SK-N-SH treated with all-trans-retinoic acid at 6 μM for 48 hours (cell line): ENCODE data around the gene TAOK1.

ENCODE experiments used
- BACH2 ChIP-seq: fragments of 250-450 bp; sonication (Bioruptor Pico); IDR thresholded peaks from 2 replicates; pipeline ENCODE4 v1.9.0; 2021; ENCODE audit warnings: mild to moderate bottlenecking, borderline replicate concordance
- CSDC2 ChIP-seq: fragments of 250-450 bp; sonication (Bioruptor Pico); IDR thresholded peaks from 2 replicates; pipeline ENCODE4 v1.5.0; 2020; ENCODE audit warnings: mild to moderate bottlenecking, moderate library complexity
- OSR1 ChIP-seq: fragments of 250-450 bp; sonication (Bioruptor Pico); IDR thresholded peaks from 2 replicates; pipeline ENCODE4 v1.8.0; 2022; ENCODE audit warnings: moderate library complexity, mild to moderate bottlenecking, inconsistent platforms
- RARB ChIP-seq: fragments of 250-450 bp; sonication (Bioruptor Pico); IDR thresholded peaks from 2 replicates; pipeline ENCODE4 v1.8.0; 2021; ENCODE audit warnings: mild to moderate bottlenecking, moderate library complexity
- ZNF8 ChIP-seq: fragments of 450-650 bp; formaldehyde crosslinking; IDR thresholded peaks from 2 replicates; pipeline ENCODE4 v1.5.0; 2020; ENCODE audit warnings: mild to moderate bottlenecking, moderate library complexity
- TF ChIP-seq, protein P1 (sequence below): fragments of 250-450 bp; sonication (Bioruptor Pico); IDR thresholded peaks from 2 replicates; pipeline ENCODE4 v1.5.1; 2020; ENCODE audit warnings: low read depth, mild to moderate bottlenecking, moderate library complexity
- TF ChIP-seq, protein P2 (sequence below): fragments of 250-450 bp; sonication (Bioruptor Pico); IDR thresholded peaks from 2 replicates; pipeline ENCODE4 v1.8.0; 2020; ENCODE audit warnings: mild to moderate bottlenecking, moderate library complexity, borderline replicate concordance

DNA sequence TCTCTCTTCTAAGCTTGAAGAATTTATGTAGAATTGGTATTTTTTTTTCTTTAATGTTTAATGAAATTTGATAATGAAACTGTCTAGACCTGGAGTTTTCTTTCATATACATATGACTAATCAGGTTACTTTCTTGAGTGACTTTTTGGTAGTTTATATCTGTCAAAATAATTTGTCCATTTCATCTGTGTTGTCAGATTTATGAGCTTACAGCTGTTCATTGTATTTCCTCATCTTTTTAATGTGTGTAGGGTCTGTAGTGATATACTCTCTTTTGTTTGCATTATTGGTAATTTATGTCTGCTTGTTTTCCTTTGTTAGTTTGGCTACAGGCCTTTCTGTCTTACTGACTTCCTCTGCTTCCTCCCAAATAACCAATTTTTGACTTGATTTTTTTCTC is 55.7 kb downstream of the TAOK1 start:
- TF ChIP-seq RARB (CRISPR knock-in tag) (no peak), BACH2 (no peak), ZNF8 (CRISPR knock-in tag) (no peak), CSDC2 (no peak), OSR1 (CRISPR knock-in tag) (no peak)
- TF ChIP-seq, protein P1, sequence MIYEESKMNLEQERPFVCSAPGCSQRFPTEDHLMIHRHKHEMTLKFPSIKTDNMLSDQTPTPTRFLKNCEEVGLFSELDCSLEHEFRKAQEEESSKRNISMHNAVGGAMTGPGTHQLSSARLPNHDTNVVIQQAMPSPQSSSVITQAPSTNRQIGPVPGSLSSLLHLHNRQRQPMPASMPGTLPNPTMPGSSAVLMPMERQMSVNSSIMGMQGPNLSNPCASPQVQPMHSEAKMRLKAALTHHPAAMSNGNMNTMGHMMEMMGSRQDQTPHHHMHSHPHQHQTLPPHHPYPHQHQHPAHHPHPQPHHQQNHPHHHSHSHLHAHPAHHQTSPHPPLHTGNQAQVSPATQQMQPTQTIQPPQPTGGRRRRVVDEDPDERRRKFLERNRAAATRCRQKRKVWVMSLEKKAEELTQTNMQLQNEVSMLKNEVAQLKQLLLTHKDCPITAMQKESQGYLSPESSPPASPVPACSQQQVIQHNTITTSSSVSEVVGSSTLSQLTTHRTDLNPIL (CRISPR knock-in tag), result no peak
- TF ChIP-seq, protein P2, sequence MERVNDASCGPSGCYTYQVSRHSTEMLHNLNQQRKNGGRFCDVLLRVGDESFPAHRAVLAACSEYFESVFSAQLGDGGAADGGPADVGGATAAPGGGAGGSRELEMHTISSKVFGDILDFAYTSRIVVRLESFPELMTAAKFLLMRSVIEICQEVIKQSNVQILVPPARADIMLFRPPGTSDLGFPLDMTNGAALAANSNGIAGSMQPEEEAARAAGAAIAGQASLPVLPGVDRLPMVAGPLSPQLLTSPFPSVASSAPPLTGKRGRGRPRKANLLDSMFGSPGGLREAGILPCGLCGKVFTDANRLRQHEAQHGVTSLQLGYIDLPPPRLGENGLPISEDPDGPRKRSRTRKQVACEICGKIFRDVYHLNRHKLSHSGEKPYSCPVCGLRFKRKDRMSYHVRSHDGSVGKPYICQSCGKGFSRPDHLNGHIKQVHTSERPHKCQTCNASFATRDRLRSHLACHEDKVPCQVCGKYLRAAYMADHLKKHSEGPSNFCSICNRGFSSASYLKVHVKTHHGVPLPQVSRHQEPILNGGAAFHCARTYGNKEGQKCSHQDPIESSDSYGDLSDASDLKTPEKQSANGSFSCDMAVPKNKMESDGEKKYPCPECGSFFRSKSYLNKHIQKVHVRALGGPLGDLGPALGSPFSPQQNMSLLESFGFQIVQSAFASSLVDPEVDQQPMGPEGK (CRISPR knock-in tag), result no peak
